H1 (cell line): Measurements from ENCODE around the gene TCERG1L. TPM values are rescaled to one million over a fixed set of nuclear protein-coding genes. Genes with fewer than 3 reads are reported as not detected.

ENCODE experiments used
- CTCF ChIA-PET: fragments of 300-600 bp; sonication (Branson Sonifier 250); formaldehyde crosslinking; loops from one replicate; lab custom pipeline; 2021; ENCODE audit not compliant: partially characterized antibody; lab: Charles Lee
- POLR2A ChIA-PET: fragments of 300-600 bp; sonication (Branson Sonifier 250); formaldehyde crosslinking; loops from one replicate; lab custom pipeline; 2021; ENCODE audit warnings: inconsistent platforms; ENCODE audit not compliant: partially characterized antibody; lab: Charles Lee
- DNase-seq, 2 experiments: peaks; one replicate each; pipeline versions ENCODE4 v3.0.0 to v3.0.0-alpha.2; 2010 to 2022; ENCODE audit warnings: low spot score in 2 of 2, low read depth in 1 of 2, mixed read lengths in 1 of 2
- FAIRE-seq: peaks from 2 replicates; lab custom pipeline; 2011; peaks lifted over from hg19 to GRCh38; lab: Jason Lieb, UNC
- H2AFZ ChIP-seq: 2 replicates; pipeline ENCODE4 v1.8.1; 2012; ENCODE audit warnings: low read length, inconsistent platforms
- H2AK5ac ChIP-seq: 2 replicates; pipeline ENCODE4 v1.6.1; 2013; ENCODE audit warnings: low read depth, low read length
- H2BK120ac ChIP-seq: replicated peaks from 2 replicates; pipeline ENCODE3; 2013; ENCODE audit warnings: low read depth, low read length, inconsistent platforms
- H2BK12ac ChIP-seq: 2 replicates; pipeline ENCODE4 v1.6.1; 2013; ENCODE audit warnings: low read depth, low read length
- H2BK15ac ChIP-seq: 2 replicates; pipeline ENCODE4 v1.6.1; 2013; ENCODE audit warnings: low read length
- H2BK20ac ChIP-seq: 2 replicates; pipeline ENCODE4 v1.6.1; 2013; ENCODE audit warnings: low read length
- H2BK5ac ChIP-seq: 2 replicates; pipeline ENCODE4 v1.6.1; 2013; ENCODE audit warnings: low read depth, low read length
- H3K14ac ChIP-seq: 2 replicates; pipeline ENCODE4 v1.6.1; 2013; ENCODE audit warnings: inconsistent platforms; ENCODE audit not compliant: insufficient read length
- H3K18ac ChIP-seq: 2 replicates; pipeline ENCODE4 v1.6.1; 2013; ENCODE audit warnings: low read length; ENCODE audit errors: extremely low read depth
- H3K23ac ChIP-seq: 2 replicates; pipeline ENCODE4 v1.6.1; 2013; ENCODE audit warnings: inconsistent platforms; ENCODE audit not compliant: insufficient read length
- H3K23me2 ChIP-seq: 2 replicates; pipeline ENCODE4 v1.6.1; 2013; ENCODE audit warnings: low read depth, low read length
- H3K27ac ChIP-seq: 2 replicates; pipeline ENCODE4 v1.6.1; 2011; ENCODE audit warnings: low read depth, low read length, inconsistent platforms
- H3K27me3 ChIP-seq, 4 experiments: replicated peaks in 1 of 4; 1 replicate in 1 of 4; 2 replicates in 3 of 4; pipeline versions ENCODE4 v1.6.1 to v1.8.1; 2011 to 2013; ENCODE audit warnings: low read length in 3 of 4, mild to moderate bottlenecking in 3 of 4, inconsistent platforms in 2 of 4, mixed read lengths in 2 of 4, moderate library complexity in 1 of 4; ENCODE audit not compliant: control insufficient read depth in 3 of 4, insufficient read depth in 3 of 4; ENCODE audit errors: extremely low read depth in 1 of 4
- H3K36me3 ChIP-seq, 4 experiments: 2 replicates each; pipeline versions ENCODE4 v1.6.1 to v1.8.1; 2011 to 2013; ENCODE audit warnings: mild to moderate bottlenecking in 4 of 4, low read length in 3 of 4, moderate library complexity in 2 of 4, control low read depth in 1 of 4, inconsistent platforms in 1 of 4; ENCODE audit not compliant: insufficient read depth in 4 of 4, control insufficient read depth in 2 of 4
- H3K4ac ChIP-seq: replicated peaks from 2 replicates; pipeline ENCODE3; 2013; ENCODE audit warnings: low read length, low read depth, mixed read lengths, inconsistent platforms; ENCODE audit not compliant: insufficient read length
- H3K4me1 ChIP-seq, 4 experiments: replicated peaks in 1 of 4; 1 replicate in 1 of 4; 2 replicates in 3 of 4; pipeline versions ENCODE4 v1.6.1 to v1.8.1; 2011 to 2013; ENCODE audit warnings: low read length in 3 of 4, inconsistent platforms in 2 of 4, mixed read lengths in 1 of 4; ENCODE audit not compliant: insufficient read depth in 4 of 4, control insufficient read depth in 3 of 4
- H3K4me2 ChIP-seq, 2 experiments: 2 replicates each; pipeline versions ENCODE4 v1.6.1 to v1.8.1; 2011 to 2013; ENCODE audit warnings: low read depth in 2 of 2, low read length in 2 of 2, control low read depth in 1 of 2, inconsistent platforms in 1 of 2, mild to moderate bottlenecking in 1 of 2; ENCODE audit not compliant: insufficient read depth in 1 of 2
- H3K4me3 ChIP-seq, 4 experiments: fragments of 200-600, 300-600 bp in 1 of 4; sonication (generic), shearing (Covaris generic), sonication (Bioruptor Twin) in 1 of 4; 2 replicates each; pipeline versions ENCODE4 v1.5.1 to v1.8.1; 2011 to 2016; ENCODE audit warnings: low read length in 4 of 4, low read depth in 3 of 4, control low read depth in 2 of 4, inconsistent platforms in 2 of 4, mild to moderate bottlenecking in 2 of 4, mixed read lengths in 1 of 4, moderate library complexity in 1 of 4; ENCODE audit not compliant: insufficient read depth in 2 of 4; ENCODE audit errors: extremely low read depth in 1 of 4
- H3K56ac ChIP-seq: replicated peaks from 2 replicates; pipeline ENCODE3; 2013; ENCODE audit warnings: low read depth, mild to moderate bottlenecking, mixed read lengths, low read length, inconsistent platforms; ENCODE audit not compliant: insufficient read length
- H3K79me1 ChIP-seq: 2 replicates; pipeline ENCODE4 v1.6.1; 2013; ENCODE audit warnings: low read depth, low read length, control low read depth
- H3K79me2 ChIP-seq, 2 experiments: 2 replicates each; pipeline versions ENCODE4 v1.6.1 to v1.8.1; 2012 to 2013; ENCODE audit warnings: low read length in 2 of 2, mild to moderate bottlenecking in 2 of 2, inconsistent platforms in 1 of 2; ENCODE audit not compliant: insufficient read depth in 2 of 2, control insufficient read depth in 1 of 2
- H3K9ac ChIP-seq, 4 experiments: replicated peaks in 1 of 4; 1 replicate in 1 of 4; 2 replicates in 3 of 4; pipeline versions ENCODE4 v1.6.1 to v1.8.1; 2011 to 2013; ENCODE audit warnings: low read depth in 3 of 4, low read length in 3 of 4, control low read depth in 2 of 4, mild to moderate bottlenecking in 2 of 4, moderate library complexity in 2 of 4, inconsistent platforms in 1 of 4; ENCODE audit errors: extremely low read depth in 1 of 4
- H3K9me3 ChIP-seq, 2 experiments: 2 replicates each; pipeline versions ENCODE4 v1.6.1 to v1.8.1; 2012 to 2013; ENCODE audit warnings: mild to moderate bottlenecking in 2 of 2, moderate library complexity in 2 of 2, control low read depth in 1 of 2, inconsistent platforms in 1 of 2, low read depth in 1 of 2, low read length in 1 of 2, mixed read lengths in 1 of 2; ENCODE audit not compliant: insufficient read depth in 2 of 2
- H4K20me1 ChIP-seq, 2 experiments: replicated peaks in 1 of 2; 2 replicates each; pipeline versions ENCODE3 to v1.8.1; 2011 to 2013; ENCODE audit warnings: inconsistent platforms in 2 of 2, low read length in 2 of 2, mild to moderate bottlenecking in 1 of 2; ENCODE audit not compliant: insufficient read depth in 2 of 2, control insufficient read depth in 1 of 2
- H4K5ac ChIP-seq: 2 replicates; pipeline ENCODE4 v1.6.1; 2013; ENCODE audit warnings: low read length, low read depth, mixed read lengths, inconsistent platforms; ENCODE audit not compliant: insufficient read length
- H4K8ac ChIP-seq: 2 replicates; pipeline ENCODE4 v1.8.0; 2013; ENCODE audit warnings: mild to moderate bottlenecking, moderate library complexity, low read length, inconsistent platforms; ENCODE audit not compliant: insufficient read depth; ENCODE audit errors: extremely low read depth
- H4K91ac ChIP-seq: replicated peaks from 2 replicates; pipeline ENCODE3; 2013; ENCODE audit warnings: low read length, mixed read lengths, inconsistent platforms; ENCODE audit not compliant: insufficient read length
- CHD2 ChIP-seq: IDR thresholded peaks from 2 replicates; pipeline ENCODE4 v1.6.1; 2012; ENCODE audit warnings: low read length, improper control_type of control experiment
- POLR2AphosphoS5 ChIP-seq: IDR thresholded peaks from 2 replicates; pipeline ENCODE4 v1.6.1; 2011; ENCODE audit warnings: low read depth, low read length
- SIRT6 ChIP-seq: IDR thresholded peaks from one replicate; pipeline ENCODE4 v1.7.1; 2012; ENCODE audit warnings: low read length, inconsistent platforms
- SP4 ChIP-seq: IDR thresholded peaks from 2 replicates; pipeline ENCODE4 v1.6.1; 2012; ENCODE audit warnings: low read length, inconsistent platforms
- SUZ12 ChIP-seq: fragments of 200-600 bp; sonication (generic); IDR thresholded peaks from 2 replicates; pipeline ENCODE4 v1.6.1; 2012; ENCODE audit warnings: mild to moderate bottlenecking, inconsistent platforms, low read length, moderate library complexity, mixed read lengths
- TBP ChIP-seq: IDR thresholded peaks from 2 replicates; pipeline ENCODE4 v1.6.1; 2011; ENCODE audit warnings: low read depth, low read length, improper control_type of control experiment
- TCF12 ChIP-seq: IDR thresholded peaks from 2 replicates; pipeline ENCODE4 v1.6.1; 2011; ENCODE audit warnings: low read depth, mild to moderate bottlenecking, low read length
- YY1 ChIP-seq: IDR thresholded peaks from 2 replicates; pipeline ENCODE4 v1.6.1; 2011; ENCODE audit warnings: low read depth, mild to moderate bottlenecking, low read length
- WGBS, 2 experiments: shearing (Covaris generic) in 1 of 2; methylation state at CpG; one replicate each; pipeline versions ENCODE4 v1.1.6 to v1.1.7; 2013 to 2015; ENCODE audit warnings: low lambda C conversion rate in 2 of 2, mixed read lengths in 2 of 2, inconsistent platforms in 1 of 2, low coverage in 1 of 2, missing lambda C conversion rate in 1 of 2; ENCODE audit not compliant: insufficient replicate concordance in 2 of 2, insufficient coverage in 1 of 2, insufficient read length in 1 of 2; ENCODE audit errors: extremely low coverage in 1 of 2, missing lambda C conversion rate in 1 of 2; 5-methylcytosine and 5-hydroxymethylcytosine counted together
- polyA plus RNA-seq, 7 experiments: library from polyadenylated mRNA; depleted of rRNA in 3 of 7; stranded (reverse) in 5 of 7; unstranded in 2 of 7; fragments of >200 nt in 5 of 7; fragments of 200-250 nt in 2 of 7; gene quantifications; 1 replicate in 5 of 7; 2 replicates in 1 of 7; 4 replicates in 1 of 7; pipeline versions ENCODE4 v1.2.1 to v1.2.3, GENCODE V29; 2011 to 2013; ENCODE audit warnings: missing spikeins in 2 of 7, mixed read lengths in 2 of 7
- total RNA-seq: library from RNA; stranded (reverse); fragmentation: NEBNext Ultra II Directional; extraction: Animal tissue kit (Norgen Biotek cat#: 25700); gene quantifications from 2 replicates; pipeline ENCODE4 v1.2.1, GENCODE V29; 2021

Gene TCERG1L
- total and polyA plus RNA-seq, 2 of the 8 experiments (the other 6 are each of a cell fraction or from before 2014, with no cell fraction given), result 3.9 to 6.9 TPM

DNA sequence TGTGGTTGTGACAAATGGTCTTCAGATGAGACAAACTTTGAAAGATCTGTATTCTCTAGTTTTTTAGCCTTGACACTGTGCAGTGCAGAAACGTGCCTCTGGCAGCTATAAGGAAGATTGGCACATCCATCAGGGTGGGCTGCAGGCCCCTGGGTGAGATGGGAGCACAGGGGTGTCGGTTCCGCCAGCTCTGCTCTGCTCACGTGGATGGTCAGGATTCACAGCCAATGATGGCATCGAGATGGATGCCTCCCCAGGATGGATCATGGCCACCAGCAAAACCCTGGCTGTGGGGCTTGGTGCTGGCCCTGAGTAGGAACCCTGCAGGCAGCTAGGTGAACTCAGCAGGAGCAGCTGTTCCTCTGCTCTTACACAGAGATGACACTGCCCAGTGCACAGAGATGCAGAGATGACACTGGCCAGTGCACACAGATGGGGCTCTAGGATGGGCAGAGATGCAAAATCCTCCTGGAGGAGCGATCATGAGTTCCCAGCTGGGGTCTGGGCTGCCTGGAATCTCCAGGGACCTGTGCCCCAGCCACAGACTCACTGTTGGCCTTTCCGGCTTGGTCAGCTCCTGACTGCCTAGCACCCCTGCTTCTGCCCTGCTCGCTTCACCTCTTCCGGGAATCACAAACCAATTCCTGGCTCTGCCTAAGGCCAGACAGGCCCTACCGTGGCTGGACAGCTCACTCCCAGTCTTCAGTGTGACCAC is 185.9 kb downstream of the TCERG1L start:
- H2BK20ac ChIP-seq, result no peak overlapping the region
- H3K27ac ChIP-seq, result no peak overlapping the region
- peak overlapping the region; percentile 97 for H3K4ac ChIP-seq
- 85% methylated on average over 9 of the region's 10 CpGs; no CpG with 5 or more reads in 1 of the 2 experiments for WGBS, 2 experiments
- H3K4me2 ChIP-seq, result no peak overlapping the region
- peaks cover 0 to 16% (median 12%) of the 10 kb centered on the region in 4 experiments; a peak in 4 of 7 replicates for H3K4me1 ChIP-seq
- H3K9me3 ChIP-seq, result peaks cover 7 to 20% of the 10 kb centered on the region in 2 experiments; a peak in 3 of 4 replicates
- H4K20me1 ChIP-seq, result peaks cover 0 to 3% of the 10 kb centered on the region in 2 experiments
- H2AK5ac ChIP-seq, result peak overlapping the region; percentile 99
- peak overlapping the region; percentile 83 for H4K91ac ChIP-seq
- H3K79me1 ChIP-seq, result no peaks in the 10 kb centered on the region; the same call in 1 of the 2 replicates
- H3K4me3 ChIP-seq, result no peak overlapping the region
- no peak overlapping the region for H3K56ac ChIP-seq
- no peaks in the 10 kb centered on the region for H3K79me2 ChIP-seq
- H2AFZ ChIP-seq, result no peak overlapping the region
- peak overlapping the region; percentile 98 for H3K14ac ChIP-seq
- no peak overlapping the region for H3K23ac ChIP-seq
- H2BK15ac ChIP-seq, result peak overlapping the region; percentile 74
- 0 out of 2 replicates have a peak overlapping the region, but pooled peaks have one; percentile 40 for H4K8ac ChIP-seq
- H4K5ac ChIP-seq, result no peak overlapping the region
- H3K23me2 ChIP-seq, result 0 out of 2 replicates have a peak, but pooled peaks cover 2% of the 10 kb centered on the region
- peaks cover 0 to 2% (median 0%) of the 10 kb centered on the region in 4 experiments; a peak in 1 of 8 replicates for H3K36me3 ChIP-seq
- no peak overlapping the region for H2BK120ac ChIP-seq
- peak overlapping the region; percentile 81; the same call in 1 of the 2 replicates for H2BK5ac ChIP-seq
- POLR2A ChIA-PET, result no interaction called here
- H2BK12ac ChIP-seq, result peak overlapping the region; percentile 99; the same call in 1 of the 2 replicates
- CTCF ChIA-PET, result interaction anchor here (0.6 to 3.0 kb wide), 7 partner anchors 10 to 344 kb away, joined by 3 to 15 read pairs (median 3); no protein-coding TSS in a partner anchor
- H3K27me3 ChIP-seq, result no peaks in the 10 kb centered on the region
- DNase-seq, result no peak
- no peak overlapping the region for H3K18ac ChIP-seq
- H3K9ac ChIP-seq, result no peak overlapping the region; a peak in 1 of 7 replicates
- FAIRE-seq, result no peak
- TF ChIP-seq SUZ12 (no peak), SIRT6 (no peak), YY1 (no peak), TCF12 (no peak), CHD2 (no peak), SP4 (no peak), POLR2AphosphoS5 (no peak), TBP (no peak)
